ENCODE results near the gene RTL10. TPM values are rescaled to one million over a fixed set of nuclear protein-coding genes. Genes with fewer than 3 reads are reported as not detected.

RTL10 gene
- total and polyA plus RNA-seq, 10 of the 15 experiments (the other 5 are each of a cell fraction or from before 2014, with no cell fraction given): 5.3 to 18.1 (median 10.3) TPM

DNA sequence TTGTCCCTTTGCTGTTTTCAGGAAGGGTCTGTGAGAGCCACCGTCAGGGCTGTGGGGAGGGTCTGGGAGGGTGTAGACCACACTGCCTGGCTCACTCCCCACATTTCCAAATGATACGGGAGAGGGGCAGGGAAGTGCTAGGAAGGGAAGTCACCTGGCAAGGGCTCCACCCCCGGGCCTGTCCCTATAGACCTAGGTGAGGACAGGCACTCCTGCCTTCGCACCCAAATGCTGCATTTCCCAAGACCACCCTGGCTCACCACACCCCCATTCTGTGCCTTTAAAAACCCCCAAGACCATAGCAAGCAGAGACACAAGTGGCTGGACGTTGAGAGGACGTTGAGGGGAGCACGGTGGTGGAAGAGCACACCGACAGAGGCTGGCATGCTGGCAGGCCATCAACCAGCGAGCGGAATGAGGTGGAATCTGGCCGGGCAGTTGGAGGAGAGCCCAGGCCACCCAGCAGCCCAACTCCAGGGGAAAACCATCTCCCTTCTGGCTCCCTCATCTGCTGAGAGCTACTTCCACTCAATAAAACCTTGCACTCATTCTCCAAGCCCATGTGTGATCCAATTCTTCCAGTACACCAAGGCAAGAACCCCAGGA, 45.7 kb downstream of the RTL10 start:
- POLR2A ChIA-PET: no interaction called here
- WGBS (ENCODE audit: insufficient coverage, insufficient replicate concordance, low lambda C conversion rate, missing lambda C conversion rate): 79% methylated on average over 11 of the region's 11 CpGs

More for the DNA sequence above, 45.7 kb downstream of the RTL10 start:
- H3K9me3 ChIP-seq (replicated peaks; ENCODE audit: control insufficient read depth, insufficient read depth, low read length): no peaks in the 10 kb centered on the region
- CTCF ChIA-PET: interaction anchor here (0.8 to 1.1 kb wide), 2 partner anchors 24 to 129 kb away, joined by 3 read pairs; no protein-coding TSS in a partner anchor
- H2AFZ ChIP-seq (ENCODE audit: control insufficient read depth, low read depth, low read length): no peak overlapping the region
- in situ Hi-C loops (cut with MboI) (no loop called here), intact Hi-C loops (cut with micrococcal nuclease; ENCODE audit: unreplicated experiment) (no loop called here)
- no peaks in the 10 kb centered on the region for H3K4me1 ChIP-seq (ENCODE audit: control insufficient read depth, insufficient read depth, low read length)
- H3K9ac ChIP-seq (ENCODE audit: control insufficient read depth, insufficient read depth, low read length): no peak overlapping the region
- H3K79me2 ChIP-seq (ENCODE audit: control insufficient read depth, insufficient read depth, low read length): no peaks in the 10 kb centered on the region
- no peaks in the 10 kb centered on the region for H4K20me1 ChIP-seq (ENCODE audit: control insufficient read depth, insufficient read depth)
- H3K36me3 ChIP-seq (ENCODE audit: control insufficient read depth in 2 of 2, insufficient read depth in 2 of 2, low read length in 1 of 2): peaks cover 0 to 2% of the 10 kb centered on the region in 2 experiments; a peak in 1 of 4 replicates
- SMC1A ChIA-PET (ENCODE audit: uncharacterized antibody, unreplicated experiment): no interaction called here
- no TSS peak for BruUV-seq (replicated peaks)
- no peak overlapping the region for H3K4me2 ChIP-seq (ENCODE audit: control insufficient read depth, insufficient read depth)
- no peak for TF ChIP-seq MEF2A (IDR thresholded peaks at IDR 0.05; ENCODE audit: insufficient read depth, low read depth, low read length)
- TF ChIP-seq FOXK2 (IDR thresholded peaks at IDR 0.05): no peak
- no peak for TF ChIP-seq CREB1 (IDR thresholded peaks at IDR 0.05; ENCODE audit: low read depth)
- TF ChIP-seq, protein P1, sequence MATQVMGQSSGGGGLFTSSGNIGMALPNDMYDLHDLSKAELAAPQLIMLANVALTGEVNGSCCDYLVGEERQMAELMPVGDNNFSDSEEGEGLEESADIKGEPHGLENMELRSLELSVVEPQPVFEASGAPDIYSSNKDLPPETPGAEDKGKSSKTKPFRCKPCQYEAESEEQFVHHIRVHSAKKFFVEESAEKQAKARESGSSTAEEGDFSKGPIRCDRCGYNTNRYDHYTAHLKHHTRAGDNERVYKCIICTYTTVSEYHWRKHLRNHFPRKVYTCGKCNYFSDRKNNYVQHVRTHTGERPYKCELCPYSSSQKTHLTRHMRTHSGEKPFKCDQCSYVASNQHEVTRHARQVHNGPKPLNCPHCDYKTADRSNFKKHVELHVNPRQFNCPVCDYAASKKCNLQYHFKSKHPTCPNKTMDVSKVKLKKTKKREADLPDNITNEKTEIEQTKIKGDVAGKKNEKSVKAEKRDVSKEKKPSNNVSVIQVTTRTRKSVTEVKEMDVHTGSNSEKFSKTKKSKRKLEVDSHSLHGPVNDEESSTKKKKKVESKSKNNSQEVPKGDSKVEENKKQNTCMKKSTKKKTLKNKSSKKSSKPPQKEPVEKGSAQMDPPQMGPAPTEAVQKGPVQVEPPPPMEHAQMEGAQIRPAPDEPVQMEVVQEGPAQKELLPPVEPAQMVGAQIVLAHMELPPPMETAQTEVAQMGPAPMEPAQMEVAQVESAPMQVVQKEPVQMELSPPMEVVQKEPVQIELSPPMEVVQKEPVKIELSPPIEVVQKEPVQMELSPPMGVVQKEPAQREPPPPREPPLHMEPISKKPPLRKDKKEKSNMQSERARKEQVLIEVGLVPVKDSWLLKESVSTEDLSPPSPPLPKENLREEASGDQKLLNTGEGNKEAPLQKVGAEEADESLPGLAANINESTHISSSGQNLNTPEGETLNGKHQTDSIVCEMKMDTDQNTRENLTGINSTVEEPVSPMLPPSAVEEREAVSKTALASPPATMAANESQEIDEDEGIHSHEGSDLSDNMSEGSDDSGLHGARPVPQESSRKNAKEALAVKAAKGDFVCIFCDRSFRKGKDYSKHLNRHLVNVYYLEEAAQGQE (IDR thresholded peaks at IDR 0.05; ENCODE audit: low read depth, low read length): no peak
- TF ChIP-seq ETV6 (conservative IDR thresholded peaks at IDR 0.05 in 1 of 2, IDR thresholded peaks at IDR 0.05 in 1 of 2; ENCODE audit: borderline replicate concordance in 1 of 2, low read depth in 1 of 2): no peak
- RAD21 ChIA-PET (ENCODE audit: unreplicated experiment): no interaction called here
- no peaks in the 10 kb centered on the region for H3K27me3 ChIP-seq (replicated peaks in 1 of 2; ENCODE audit: control insufficient read depth in 2 of 2, insufficient read depth in 2 of 2, low read length in 1 of 2)
- H3K27ac ChIP-seq (ENCODE audit: control insufficient read depth, insufficient read depth): no peak overlapping the region
- ATAC-seq (no peak), FAIRE-seq (no peak), DNase-seq (ENCODE audit: low read depth, low spot score) (no peak)
- no peak overlapping the region for H3K4me3 ChIP-seq
